ENCODE data around the gene ESR2. TPM values are rescaled to one million over a fixed set of nuclear protein-coding genes. Genes with fewer than 3 reads are reported as not detected.
"Not testable (repeated sequence)": the region's sequence is repeated elsewhere in the genome, so short reads cannot be mapped to it uniquely, and the experiment has no call there.

The ESR2 gene
- polyA plus RNA-seq, 3 donors = 0.13 to 2.0 (median 0.22) TPM

- 45 to 80% (median 80%) methylated on average over 12 of the region's 12 CpGs for WGBS, 3 donors
- no peak overlapping the region for H3K27ac ChIP-seq (ENCODE audit: low read depth, low read length)
Measured at GRCh38 chr14:64186231-64187129, 107.7 kb downstream of the ESR2 start.

GRCh38 chr14:64185184-64185583 lies 109.0 kb downstream of the ESR2 start:
- 82 to 100% (median 95%) methylated on average over 1 of the region's 1 CpG for WGBS, 3 donors

GRCh38 chr14:64184103-64184729 lies 110.0 kb downstream of the ESR2 start:
- H3K27ac ChIP-seq (ENCODE audit: low read depth, low read length) = no peak overlapping the region
- 37 to 98% (median 92%) methylated on average over 7 of the region's 7 CpGs for WGBS, 3 donors

More at GRCh38 chr14:64185184-64185583, 109.0 kb downstream of the ESR2 start:
- no peak overlapping the region for H3K27ac ChIP-seq (ENCODE audit: low read depth, low read length)

GRCh38 chr14:64182908-64183307 lies 111.3 kb downstream of the ESR2 start:
- 97 to 99% (median 98%) methylated on average over 23 to 40 of the region's 40 CpGs for WGBS, 3 donors

GRCh38 chr14:64178814-64179213 lies 115.4 kb downstream of the ESR2 start:
- 88 to 90% (median 89%) methylated on average over 3 of the region's 3 CpGs for WGBS, 3 donors

More at GRCh38 chr14:64182908-64183307, 111.3 kb downstream of the ESR2 start:
- not testable (repeated sequence) for H3K27ac ChIP-seq (ENCODE audit: low read depth, low read length)

GRCh38 chr14:64176330-64176729 lies 117.8 kb downstream of the ESR2 start:
- 91 to 95% (median 92%) methylated on average over 2 of the region's 2 CpGs for WGBS, 3 donors
- H3K27ac ChIP-seq (ENCODE audit: low read depth, low read length) = no peak overlapping the region

More at GRCh38 chr14:64178814-64179213, 115.4 kb downstream of the ESR2 start:
- H3K27ac ChIP-seq (ENCODE audit: low read depth, low read length) = no peak overlapping the region

- 53 to 97% (median 96%) methylated on average over 2 of the region's 2 CpGs for WGBS, 3 donors
- no peak overlapping the region for H3K27ac ChIP-seq (ENCODE audit: low read depth, low read length)
Measured at GRCh38 chr14:64174922-64175782, 119.0 kb downstream of the ESR2 start.

GRCh38 chr14:64170181-64170580 lies 124.0 kb downstream of the ESR2 start:
- WGBS, 3 donors = 93 to 97% (median 94%) methylated on average over 8 of the region's 8 CpGs
- H3K27ac ChIP-seq (ENCODE audit: low read depth, low read length) = no peak overlapping the region

- 94 to 99% (median 96%) methylated on average over 3 of the region's 3 CpGs for WGBS, 3 donors
- no peak overlapping the region for H3K27ac ChIP-seq (ENCODE audit: low read depth, low read length)
Measured at GRCh38 chr14:64159588-64159987, 134.6 kb downstream of the ESR2 start.

GRCh38 chr14:64158608-64159007 lies 135.6 kb downstream of the ESR2 start:
- no peak overlapping the region for H3K27ac ChIP-seq (ENCODE audit: low read depth, low read length)
- 28 to 82% (median 73%) methylated on average over 2 of the region's 2 CpGs for WGBS, 3 donors

GRCh38 chr14:64149921-64150320 lies 144.2 kb downstream of the ESR2 start:
- WGBS, 3 donors = 82 to 91% (median 86%) methylated on average over 8 of the region's 8 CpGs
- no peak overlapping the region for H3K27ac ChIP-seq (ENCODE audit: low read depth, low read length)

- no peak overlapping the region for H3K27ac ChIP-seq (ENCODE audit: low read depth, low read length)
- WGBS, 3 donors = 80 to 89% (median 88%) methylated on average over 7 of the region's 7 CpGs
Measured at GRCh38 chr14:64147126-64147790, 146.9 kb downstream of the ESR2 start.

GRCh38 chr14:64137657-64138290 lies 156.4 kb downstream of the ESR2 start:
- H3K27ac ChIP-seq (ENCODE audit: low read depth, low read length) = no peak overlapping the region
- 65 to 86% (median 86%) methylated on average over 9 of the region's 9 CpGs for WGBS, 3 donors

GRCh38 chr14:64126548-64126947 lies 167.6 kb downstream of the ESR2 start:
- no peak overlapping the region for H3K27ac ChIP-seq (ENCODE audit: low read depth, low read length)
- 94 to 96% (median 94%) methylated on average over 6 of the region's 6 CpGs for WGBS, 3 donors

GRCh38 chr14:64125270-64125669 lies 168.9 kb downstream of the ESR2 start:
- no peak overlapping the region for H3K27ac ChIP-seq (ENCODE audit: low read depth, low read length)
- 86 to 91% (median 88%) methylated on average over 2 of the region's 2 CpGs for WGBS, 3 donors

GRCh38 chr14:64123241-64123822 lies 170.8 kb downstream of the ESR2 start:
- 62 to 95% (median 93%) methylated on average over 5 of the region's 5 CpGs for WGBS, 3 donors
- no peak overlapping the region for H3K27ac ChIP-seq (ENCODE audit: low read depth, low read length)

- H3K27ac ChIP-seq (ENCODE audit: low read depth, low read length) = no peak overlapping the region
Measured at GRCh38 chr14:64119980-64120379, 174.2 kb downstream of the ESR2 start.
